GM21381 (cell line): Measurements from ENCODE around the gene PCP2.

ENCODE experiments used
- ATAC-seq: cut with Tn5 transposase; IDR thresholded peaks from one replicate; pipeline ENCODE4 v1.9.1; 2021; ENCODE audit warnings: mild to moderate bottlenecking, moderate library complexity; ENCODE audit not compliant: unreplicated experiment

The PCP2 gene

DNA sequence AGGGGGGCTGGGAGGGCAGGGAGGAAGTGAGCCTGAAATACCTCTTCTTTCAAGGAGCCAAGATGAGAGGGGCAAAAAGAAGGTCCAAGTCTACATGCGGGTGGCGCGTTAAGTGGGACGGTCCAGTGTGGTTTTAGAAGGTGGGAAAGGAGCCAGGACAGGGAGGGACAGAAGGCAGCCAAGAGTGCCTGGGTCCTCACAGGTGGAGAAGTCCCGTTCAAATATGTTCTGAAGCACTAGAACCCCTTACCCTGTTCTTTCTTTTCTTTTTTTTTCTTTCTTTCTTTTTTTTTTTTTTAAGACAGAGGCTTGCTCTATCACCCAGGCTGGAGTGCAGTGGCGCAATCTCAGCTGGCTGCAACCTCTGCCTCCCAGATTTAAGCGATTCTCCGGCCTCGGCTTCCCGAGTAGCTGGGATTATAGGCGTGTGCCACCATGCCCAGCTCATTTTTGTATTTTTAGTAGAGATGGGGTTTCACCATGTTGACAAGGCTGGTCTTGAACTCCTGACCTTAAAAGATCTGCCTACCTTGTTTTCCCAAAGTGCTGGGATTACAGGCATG is 30.5 kb downstream of the PCP2 start:
- no peak for ATAC-seq

DNA sequence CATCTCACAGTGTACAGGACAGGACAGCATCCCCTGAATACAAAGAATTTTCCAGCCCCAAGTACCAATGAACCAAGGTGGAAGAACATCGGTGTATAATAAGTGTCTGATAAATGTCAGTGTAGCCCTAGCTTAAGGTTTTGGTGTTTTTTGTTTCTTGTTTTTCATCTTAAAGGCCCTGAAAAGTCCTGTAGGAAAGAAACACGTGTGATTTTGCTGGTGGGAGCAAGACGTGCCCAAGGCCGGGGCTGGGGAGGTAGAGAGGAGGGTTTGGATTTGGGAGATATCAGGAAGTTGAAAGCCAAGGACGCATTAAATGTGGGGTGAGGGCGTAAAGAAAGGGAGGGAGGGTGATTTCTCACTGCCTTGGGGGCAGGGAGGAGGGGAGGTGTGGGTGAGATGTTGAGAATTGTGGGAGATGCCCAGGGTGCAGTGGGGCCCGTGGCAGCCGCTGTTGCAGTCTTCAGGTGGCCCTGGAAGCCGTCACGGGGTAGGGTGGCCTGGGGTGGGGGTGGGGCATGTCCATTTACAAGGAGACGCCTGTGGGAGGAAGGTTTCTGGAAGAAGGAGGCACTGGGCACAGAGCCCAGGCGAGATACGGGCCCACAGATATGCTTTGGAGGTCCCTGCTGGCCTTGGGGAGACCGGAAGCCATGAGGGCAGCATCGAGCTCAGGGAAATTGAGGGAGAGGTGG is 31.1 kb downstream of the PCP2 start:
- no peak for ATAC-seq

DNA sequence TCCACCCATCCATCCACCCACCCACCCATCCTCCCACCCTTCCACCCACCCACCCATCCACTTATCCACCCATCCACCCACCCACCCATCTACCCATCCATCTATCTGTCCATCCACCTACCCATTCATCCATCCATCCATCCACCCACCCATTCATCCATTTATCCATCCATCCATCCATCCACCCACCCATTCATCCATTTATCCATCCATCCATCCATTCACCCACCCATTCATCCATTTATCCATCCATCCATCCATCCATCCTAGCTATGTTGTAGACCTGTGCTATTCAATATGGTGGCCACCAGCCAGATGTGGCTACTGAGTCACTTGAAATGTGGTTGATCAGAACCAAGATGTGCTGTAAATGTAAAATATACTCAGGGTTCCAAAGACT is 32.8 kb downstream of the PCP2 start:
- ATAC-seq = no peak

DNA sequence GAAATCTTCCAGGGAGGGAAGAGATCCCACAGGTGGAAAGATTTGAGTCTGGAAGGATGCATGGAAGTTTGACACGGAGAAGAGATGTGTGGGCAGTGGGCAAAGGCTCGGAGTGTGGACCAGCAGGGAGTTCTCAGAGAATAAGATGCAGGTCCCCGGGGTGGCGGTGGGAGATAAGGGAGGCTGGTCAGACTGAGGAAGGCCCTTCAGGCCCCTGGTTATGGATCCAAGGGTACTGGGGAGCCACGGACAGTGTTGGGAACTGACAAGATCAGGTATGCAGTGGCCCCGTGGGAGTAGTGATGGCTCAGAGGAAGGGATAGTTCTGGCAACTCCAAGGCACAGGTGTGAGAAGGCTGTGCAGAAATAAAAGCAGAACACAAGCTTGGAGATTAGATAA is 35.3 kb downstream of the PCP2 start:
- ATAC-seq = no peak

DNA sequence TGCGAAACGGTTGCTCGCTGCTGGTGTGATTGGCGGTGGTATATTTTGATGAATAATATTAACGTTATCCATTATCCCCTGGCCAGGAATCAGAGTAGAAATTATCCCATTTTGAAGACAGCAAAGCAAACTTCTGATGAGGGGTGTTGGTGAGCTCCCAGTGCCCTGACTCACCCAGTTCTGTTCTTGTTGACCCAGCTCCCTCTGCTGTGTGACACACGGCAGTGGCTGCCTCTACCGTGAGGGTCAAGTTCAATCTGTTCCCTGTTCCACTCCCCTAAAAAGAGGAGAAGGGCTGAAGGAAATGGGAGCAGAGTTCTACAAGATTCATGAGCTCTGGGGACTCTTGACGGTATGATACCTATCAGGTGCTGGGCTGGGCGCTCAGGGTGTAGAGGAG is 35.8 kb downstream of the PCP2 start:
- ATAC-seq = no peak

DNA sequence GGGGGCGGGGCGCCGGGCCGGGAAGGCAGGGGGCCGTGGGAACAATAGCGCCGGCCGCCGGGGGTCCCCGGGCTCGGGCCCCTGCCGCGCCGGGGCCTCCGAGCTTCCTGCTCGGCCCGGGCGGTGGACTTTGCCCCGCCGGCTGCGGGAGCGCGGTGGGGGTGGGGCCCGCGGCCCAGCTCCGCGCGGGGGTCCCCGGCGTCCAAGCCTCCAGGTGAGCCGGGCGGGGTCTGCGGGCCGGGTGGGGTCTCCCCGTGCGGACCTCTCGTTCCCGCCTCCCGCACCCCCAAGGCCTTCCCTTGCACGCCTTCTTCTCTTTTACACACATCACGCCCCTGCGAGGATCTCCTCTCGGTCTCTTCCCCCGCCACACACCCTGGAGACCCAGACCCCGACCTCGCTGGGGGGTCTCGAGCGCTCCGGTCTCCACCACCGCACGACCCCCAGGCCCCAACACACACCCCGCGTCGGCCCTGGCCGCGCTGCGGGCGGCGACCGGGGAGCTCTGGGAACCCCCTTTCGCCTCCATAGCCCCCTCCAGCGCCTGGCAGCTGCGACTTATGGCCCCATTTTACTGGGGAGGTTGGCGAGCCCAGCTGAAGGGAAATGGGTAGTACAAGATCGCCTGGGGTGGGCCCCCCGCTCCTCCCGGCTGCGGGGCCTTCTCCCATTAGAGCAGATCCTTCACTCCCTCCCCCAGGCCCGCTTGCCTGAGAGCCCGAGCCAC is 37.1 kb downstream of the PCP2 start:
- ATAC-seq = no peak

DNA sequence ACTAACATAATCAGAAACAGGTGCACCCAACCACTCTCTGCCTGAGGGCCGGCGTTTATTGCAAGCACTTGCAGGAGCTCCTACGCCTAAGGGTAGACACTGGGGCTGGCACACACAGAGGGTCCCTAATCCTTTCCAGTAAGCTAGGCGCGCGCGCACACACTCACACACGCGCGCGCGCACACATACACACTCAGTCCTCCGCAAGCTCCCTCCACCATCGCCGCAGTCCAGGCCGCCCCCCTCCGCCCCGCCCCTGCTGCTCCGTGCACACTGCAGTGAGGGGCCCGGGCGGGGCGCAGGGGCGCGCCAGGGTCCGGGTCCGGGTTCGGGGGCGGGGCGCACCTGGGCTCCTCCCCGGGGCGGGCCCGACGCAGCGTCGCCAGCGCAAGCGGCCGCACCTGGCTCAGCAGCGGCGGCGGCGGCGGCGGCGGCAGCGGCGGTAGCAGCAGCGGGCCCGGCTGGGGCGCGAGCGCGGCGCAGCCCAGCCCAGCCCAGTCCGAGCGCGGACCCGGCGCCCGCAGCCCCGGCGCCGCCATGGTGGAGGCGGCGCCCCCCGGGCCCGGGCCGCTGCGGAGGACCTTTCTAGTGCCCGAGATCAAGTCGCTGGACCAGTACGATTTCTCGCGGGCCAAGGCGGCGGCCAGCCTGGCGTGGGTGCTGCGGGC is 37.9 kb downstream of the PCP2 start, which contains the start of gene CAMSAP3:
TSS of gene CAMSAP3 (plus strand) at position 398 of the 668 bp plus-strand sequence. CDS start at position 538, 140 bp downstream.
- no peak for ATAC-seq

DNA sequence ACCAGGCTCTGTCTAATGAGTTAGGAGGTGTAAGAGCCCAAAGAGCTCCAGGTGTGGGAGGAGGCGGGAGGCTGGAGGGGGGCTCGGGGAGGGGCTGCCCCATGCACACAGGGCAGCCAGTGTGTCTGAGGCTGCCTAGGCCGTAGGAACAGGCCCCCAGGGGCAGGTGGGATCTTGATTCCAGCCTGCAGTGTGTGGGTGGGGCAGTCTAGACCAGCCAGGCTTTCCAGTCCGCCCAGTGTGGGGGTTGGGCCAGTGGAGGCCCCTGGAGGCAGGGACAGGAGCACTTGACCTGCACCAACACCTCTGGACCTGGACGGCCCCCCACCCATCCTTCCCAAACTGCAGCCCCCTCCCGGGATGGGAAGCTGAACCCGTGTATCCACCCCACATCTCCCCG is 43.3 kb downstream of the PCP2 start:
- no peak for ATAC-seq

DNA sequence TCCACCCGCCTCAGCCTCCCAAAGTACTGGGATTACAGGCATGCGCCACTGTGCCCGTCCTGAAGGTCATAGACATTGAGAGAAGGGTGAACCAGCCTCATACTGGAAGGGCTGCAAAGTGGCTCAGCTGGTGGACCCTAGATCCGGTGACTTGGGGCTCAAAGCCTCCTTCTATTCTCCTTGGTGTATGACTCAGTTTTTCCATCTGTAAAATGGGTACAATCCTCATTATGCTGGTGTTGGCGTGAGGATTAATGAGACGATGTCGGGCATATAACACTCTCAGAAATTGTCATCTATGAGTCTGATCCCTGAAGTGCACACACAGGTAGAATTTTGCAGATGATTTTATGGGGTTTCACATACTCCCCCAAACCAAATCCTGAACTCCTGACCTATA is 43.7 kb downstream of the PCP2 start:
- ATAC-seq = no peak

DNA sequence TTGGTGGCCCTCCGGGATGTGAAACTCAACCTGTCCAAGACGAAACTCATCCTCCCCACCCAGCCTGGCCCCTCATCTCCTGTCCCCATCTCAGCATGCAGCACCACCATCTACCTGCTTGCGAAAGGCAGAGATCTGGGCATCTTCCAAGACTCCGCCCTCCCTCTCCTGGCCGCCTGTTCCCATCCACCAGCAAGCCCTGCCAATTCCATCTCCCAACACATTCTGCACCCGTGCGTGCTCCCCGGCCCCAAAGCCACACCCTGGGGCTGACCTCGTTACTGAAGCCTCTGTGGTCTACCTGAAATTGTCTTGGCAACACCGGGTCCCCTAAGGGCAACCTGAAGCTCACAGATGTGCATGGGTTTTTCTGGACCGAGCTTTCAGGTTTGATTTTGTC is 51.1 kb downstream of the PCP2 start:
- no peak for ATAC-seq
